ENCODE results near the gene SLC30A9.
A peak's percentile ranks its signal among the peaks of the same experiment; 100 is the strongest.

The SLC30A9 gene

GRCh38 chr4:41990365-41991111 is at the start of gene SLC30A9:
SLC30A9 (plus strand) TSS chr4:41990530; CDS start chr4:41990652, 122 bp downstream.
- DNase-seq: peak; percentile 97

- DNase-seq: no peak
Measured at GRCh38 chr4:41940834-41941233, 49.5 kb upstream of the SLC30A9 start.

- no peak for DNase-seq
Measured at GRCh38 chr4:41943506-41943905, 46.8 kb upstream of the SLC30A9 start.

- DNase-seq: no peak
Measured at GRCh38 chr4:41944089-41944488, 46.2 kb upstream of the SLC30A9 start.

- no peak for DNase-seq
Measured at GRCh38 chr4:41949531-41949930, 40.8 kb upstream of the SLC30A9 start.

GRCh38 chr4:41957634-41958033 is 32.7 kb upstream of the SLC30A9 start:
- no peak for DNase-seq

- DNase-seq: no peak
Measured at GRCh38 chr4:41963105-41963504, 27.2 kb upstream of the SLC30A9 start.

GRCh38 chr4:41964401-41964800 is 25.9 kb upstream of the SLC30A9 start:
- DNase-seq: no peak

- DNase-seq: no peak
Measured at GRCh38 chr4:41967392-41967791, 22.9 kb upstream of the SLC30A9 start.

GRCh38 chr4:41969671-41970070 is 20.7 kb upstream of the SLC30A9 start:
- DNase-seq: no peak

GRCh38 chr4:41975341-41975740 is 15.0 kb upstream of the SLC30A9 start:
- DNase-seq: no peak

- no peak for DNase-seq
Measured at GRCh38 chr4:41976775-41977516, 13.4 kb upstream of the SLC30A9 start.

- DNase-seq: no peak
Measured at GRCh38 chr4:41977709-41978108, 12.6 kb upstream of the SLC30A9 start.

- DNase-seq: no peak
Measured at GRCh38 chr4:41981456-41981855, 8.9 kb upstream of the SLC30A9 start, which contains the start of gene DCAF4L1. DCAF4L1 (plus strand) TSS chr4:41981756; CDS start chr4:41981793, 37 bp downstream.

GRCh38 chr4:41982716-41983115 is 7.6 kb upstream of the SLC30A9 start:
- no peak for DNase-seq

GRCh38 chr4:41985151-41985550 is 5.2 kb upstream of the SLC30A9 start:
- DNase-seq: no peak

GRCh38 chr4:41989994-41990364 is 351 bp upstream of the SLC30A9 start:
- DNase-seq: no peak

GRCh38 chr4:41991916-41992767 is 1.8 kb downstream of the SLC30A9 start:
- DNase-seq: no peak

- no peak for DNase-seq
Measured at GRCh38 chr4:41992967-41993857, 2.9 kb downstream of the SLC30A9 start.

- DNase-seq: no peak
Measured at GRCh38 chr4:41994461-41994985, 4.2 kb downstream of the SLC30A9 start.

- DNase-seq: no peak
Measured at GRCh38 chr4:41998019-41998418, 7.7 kb downstream of the SLC30A9 start.

- no peak for DNase-seq
Measured at GRCh38 chr4:41999321-41999720, 9.0 kb downstream of the SLC30A9 start.
